Measurements from ENCODE around the gene RTN4RL2. TPM values are rescaled to one million over a fixed set of nuclear protein-coding genes. Genes with fewer than 3 reads are reported as not detected.

The RTN4RL2 gene
- total RNA-seq, 1 donor from 2014 or later = not detected

DNA sequence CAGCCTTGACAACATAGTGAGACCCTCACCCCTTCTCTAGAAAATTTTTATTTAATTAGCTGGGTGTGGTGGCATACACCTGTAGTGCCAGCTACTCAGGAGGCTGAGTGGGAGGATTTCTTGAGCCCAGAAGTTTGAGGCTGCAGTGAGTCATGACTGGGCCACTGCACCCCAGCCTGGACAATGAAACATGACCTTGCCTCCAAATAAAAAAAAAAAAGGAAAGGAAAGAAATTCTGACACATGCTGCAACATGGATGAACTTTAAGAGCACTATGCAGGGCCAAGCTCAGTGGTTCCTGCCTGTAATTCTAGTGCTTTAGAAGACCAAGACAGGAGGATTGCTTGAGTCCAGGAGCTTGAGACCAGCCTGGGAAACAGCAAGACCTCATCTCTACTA lies 42.2 kb upstream of the RTN4RL2 start:
- no peaks in the 10 kb centered on the region for H3K27me3 ChIP-seq (ENCODE audit: control insufficient read depth, insufficient read depth, low read length)
- H3K36me3 ChIP-seq (ENCODE audit: control insufficient read depth, insufficient read depth, low read length) = peaks cover 4% of the 10 kb centered on the region
- DNase-seq (ENCODE audit: low read depth) (no peak), FAIRE-seq (no peak)
- TF ChIP-seq, protein P1, sequence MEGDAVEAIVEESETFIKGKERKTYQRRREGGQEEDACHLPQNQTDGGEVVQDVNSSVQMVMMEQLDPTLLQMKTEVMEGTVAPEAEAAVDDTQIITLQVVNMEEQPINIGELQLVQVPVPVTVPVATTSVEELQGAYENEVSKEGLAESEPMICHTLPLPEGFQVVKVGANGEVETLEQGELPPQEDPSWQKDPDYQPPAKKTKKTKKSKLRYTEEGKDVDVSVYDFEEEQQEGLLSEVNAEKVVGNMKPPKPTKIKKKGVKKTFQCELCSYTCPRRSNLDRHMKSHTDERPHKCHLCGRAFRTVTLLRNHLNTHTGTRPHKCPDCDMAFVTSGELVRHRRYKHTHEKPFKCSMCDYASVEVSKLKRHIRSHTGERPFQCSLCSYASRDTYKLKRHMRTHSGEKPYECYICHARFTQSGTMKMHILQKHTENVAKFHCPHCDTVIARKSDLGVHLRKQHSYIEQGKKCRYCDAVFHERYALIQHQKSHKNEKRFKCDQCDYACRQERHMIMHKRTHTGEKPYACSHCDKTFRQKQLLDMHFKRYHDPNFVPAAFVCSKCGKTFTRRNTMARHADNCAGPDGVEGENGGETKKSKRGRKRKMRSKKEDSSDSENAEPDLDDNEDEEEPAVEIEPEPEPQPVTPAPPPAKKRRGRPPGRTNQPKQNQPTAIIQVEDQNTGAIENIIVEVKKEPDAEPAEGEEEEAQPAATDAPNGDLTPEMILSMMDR (IDR thresholded peaks at IDR 0.05; ENCODE audit: insufficient read depth, low read length, severe bottlenecking) = no peak
- no peak overlapping the region for H3K4me3 ChIP-seq (ENCODE audit: low read depth, low read length)

DNA sequence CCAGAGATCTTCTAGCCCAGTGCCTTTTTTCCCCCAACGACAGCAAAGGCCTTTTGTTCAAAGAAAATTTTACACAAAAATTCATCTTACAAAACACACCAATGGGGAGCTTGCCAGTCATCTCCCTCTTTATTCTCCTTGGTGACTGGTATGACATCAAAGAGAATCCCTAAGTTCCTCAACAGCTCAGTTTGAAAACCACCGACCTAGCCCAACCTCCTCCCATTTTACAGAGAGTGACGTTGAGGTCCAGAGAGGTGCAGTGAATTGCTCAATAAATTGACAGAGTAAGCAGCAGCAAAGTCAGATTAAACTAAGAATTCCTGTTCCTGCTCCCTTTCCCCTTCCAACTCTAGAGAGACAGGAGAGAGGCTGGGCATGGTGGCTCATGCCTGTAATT lies 41.2 kb upstream of the RTN4RL2 start:
- FAIRE-seq (no peak), DNase-seq (ENCODE audit: low read depth) (no peak)
- TF ChIP-seq, protein P1 (IDR thresholded peaks at IDR 0.05; ENCODE audit: insufficient read depth, low read length, severe bottlenecking) = no peak
- Histone ChIP-seq H3K4me3 (ENCODE audit: low read depth, low read length) (no peak overlapping the region), H3K36me3 (ENCODE audit: control insufficient read depth, insufficient read depth, low read length) (peaks cover 4% of the 10 kb centered on the region), H3K27me3 (ENCODE audit: control insufficient read depth, insufficient read depth, low read length) (no peaks in the 10 kb centered on the region)

DNA sequence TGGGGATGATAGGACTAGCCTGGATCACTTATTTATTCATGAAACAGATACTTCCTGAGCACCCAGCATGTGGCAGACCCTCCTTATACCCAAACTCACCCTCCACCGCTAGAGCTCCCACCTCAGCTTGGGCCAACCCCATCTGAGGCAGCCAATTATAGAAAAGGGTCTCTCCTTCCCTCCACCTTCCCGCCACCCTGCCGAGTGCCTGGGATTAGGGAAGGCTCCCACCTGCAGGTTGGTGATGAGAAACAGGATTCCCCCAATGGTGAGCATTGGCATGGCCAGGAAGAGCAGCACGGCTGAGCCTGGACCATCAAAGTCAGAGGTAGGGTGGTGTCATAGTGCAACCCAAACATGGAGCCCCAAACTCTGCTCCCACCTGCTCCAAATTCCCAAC lies 39.3 kb upstream of the RTN4RL2 start:
- H3K36me3 ChIP-seq (ENCODE audit: control insufficient read depth, insufficient read depth, low read length) = peaks cover 4% of the 10 kb centered on the region

DNA sequence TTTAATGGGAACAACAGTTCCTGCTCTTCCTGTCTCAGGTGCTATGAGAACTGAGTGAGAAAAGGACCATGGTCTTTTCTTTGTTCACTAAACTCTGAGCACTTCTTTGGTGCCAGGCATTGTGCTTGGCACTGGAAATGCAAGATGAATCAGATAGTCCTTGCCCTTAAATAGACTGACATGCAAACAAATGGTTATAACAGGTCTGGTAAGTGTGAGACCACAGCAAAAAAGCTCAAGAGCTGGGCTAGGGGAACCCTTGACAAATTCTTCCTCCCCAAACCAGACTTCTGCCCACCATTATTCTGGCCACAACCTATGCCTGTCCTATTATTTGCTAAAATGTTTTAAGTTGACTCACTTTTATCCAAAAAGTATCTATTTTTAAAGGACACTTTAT lies 38.5 kb upstream of the RTN4RL2 start:
- FAIRE-seq (no peak), DNase-seq (ENCODE audit: low read depth) (no peak)
- Histone ChIP-seq H3K4me3 (ENCODE audit: low read depth, low read length) (no peak overlapping the region), H3K27me3 (ENCODE audit: control insufficient read depth, insufficient read depth, low read length) (no peaks in the 10 kb centered on the region), H3K36me3 (ENCODE audit: control insufficient read depth, insufficient read depth, low read length) (peaks cover 4% of the 10 kb centered on the region)
- TF ChIP-seq, protein P1 (IDR thresholded peaks at IDR 0.05; ENCODE audit: insufficient read depth, low read length, severe bottlenecking) = no peak

More for the DNA sequence above, 39.3 kb upstream of the RTN4RL2 start:
- Histone ChIP-seq H3K27me3 (ENCODE audit: control insufficient read depth, insufficient read depth, low read length) (no peaks in the 10 kb centered on the region), H3K4me3 (ENCODE audit: low read depth, low read length) (no peak overlapping the region)
- FAIRE-seq (peak; percentile 43), DNase-seq (ENCODE audit: low read depth) (no peak)
- TF ChIP-seq, protein P1 (IDR thresholded peaks at IDR 0.05; ENCODE audit: insufficient read depth, low read length, severe bottlenecking) = no peak

DNA sequence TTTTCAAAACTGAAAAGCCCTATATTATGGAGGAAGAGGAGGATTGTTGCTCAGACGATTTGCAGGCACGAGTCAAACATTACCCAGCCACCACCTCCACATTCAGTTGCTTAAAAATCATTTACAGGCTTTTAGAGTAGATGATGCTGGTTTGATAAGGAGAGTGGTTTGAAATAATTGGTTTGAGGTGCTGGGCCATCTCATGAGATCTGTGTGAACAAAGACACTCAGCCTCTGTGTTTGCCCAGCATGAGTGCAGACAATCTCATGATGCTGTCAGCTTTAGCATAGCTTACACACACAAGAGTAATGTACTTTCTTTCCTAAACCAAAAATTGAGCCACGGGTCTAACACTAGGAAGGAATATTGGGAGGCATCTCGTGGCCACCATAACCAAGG lies 37.7 kb upstream of the RTN4RL2 start:
- DNase-seq (ENCODE audit: low read depth) = no peak
- FAIRE-seq = no peak
- Histone ChIP-seq H3K36me3 (ENCODE audit: control insufficient read depth, insufficient read depth, low read length) (peaks cover under 1% of the 10 kb centered on the region), H3K27me3 (ENCODE audit: control insufficient read depth, insufficient read depth, low read length) (no peaks in the 10 kb centered on the region), H3K4me3 (ENCODE audit: low read depth, low read length) (no peak overlapping the region)
- TF ChIP-seq, protein P1 (IDR thresholded peaks at IDR 0.05; ENCODE audit: insufficient read depth, low read length, severe bottlenecking) = no peak

DNA sequence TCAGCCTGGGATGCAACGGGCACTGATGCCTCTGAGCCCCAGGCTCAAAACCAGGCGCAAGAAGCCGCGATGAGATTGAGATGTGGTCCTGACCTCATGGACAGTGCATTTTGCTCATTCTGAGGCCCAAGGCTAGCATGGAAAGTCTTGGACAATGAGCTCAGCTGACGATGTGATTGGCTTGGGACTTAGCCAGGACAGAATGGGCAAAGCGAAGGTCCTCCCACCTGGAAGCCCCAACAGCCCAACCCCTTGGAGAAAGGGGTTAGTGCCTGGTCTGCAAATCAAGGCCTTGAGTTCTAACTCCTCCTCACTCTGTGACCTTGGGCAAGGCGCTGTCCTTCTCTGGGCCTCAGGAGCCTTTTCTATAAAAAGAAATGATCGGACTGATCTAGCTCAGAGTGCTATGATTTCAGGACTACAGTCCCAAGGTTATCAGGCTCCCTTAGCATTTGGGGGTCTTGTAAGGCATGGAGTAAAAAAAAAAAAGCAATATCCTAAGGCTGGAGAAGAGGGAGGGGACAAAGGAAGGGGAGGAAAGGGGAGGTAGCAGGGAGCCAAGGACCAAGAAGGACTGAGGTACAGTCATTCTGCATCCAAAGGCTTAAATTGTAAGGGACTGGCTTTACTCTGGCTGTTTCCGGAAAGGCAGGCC lies 36.1 kb upstream of the RTN4RL2 start:
- no peaks in the 10 kb centered on the region for H3K36me3 ChIP-seq (ENCODE audit: control insufficient read depth, insufficient read depth, low read length)
- TF ChIP-seq, protein P1 (IDR thresholded peaks at IDR 0.05; ENCODE audit: insufficient read depth, low read length, severe bottlenecking) = no peak

More for the DNA sequence above, 36.1 kb upstream of the RTN4RL2 start:
- Histone ChIP-seq H3K27me3 (ENCODE audit: control insufficient read depth, insufficient read depth, low read length) (no peaks in the 10 kb centered on the region), H3K4me3 (ENCODE audit: low read depth, low read length) (no peak overlapping the region)
- no peak for FAIRE-seq
- DNase-seq (ENCODE audit: low read depth) = no peak

All from bronchial epithelial cell (primary cell).